ENCODE data around the gene RERGL.
"Not testable (repeated sequence)": the region's sequence is repeated elsewhere in the genome, so short reads cannot be mapped to it uniquely, and the experiment has no call there.

The RERGL gene

GRCh38 chr12:18090093-18090492 lies at the start of gene RERGL:
TSS of gene RERGL (minus strand) at chr12:18090193. CDS start at chr12:18090140, 53 bp downstream.
- no peak for DNase-seq (ENCODE audit: low read depth in 3 of 3)

- DNase-seq (ENCODE audit: low read depth in 3 of 3), result no peak
These were observed 49.3 kb upstream of the RERGL start for GRCh38 chr12:18139254-18139653.

GRCh38 chr12:18135509-18135908 lies 45.5 kb upstream of the RERGL start:
- no peak for DNase-seq (ENCODE audit: low read depth in 3 of 3)

GRCh38 chr12:18135086-18135485 lies 45.1 kb upstream of the RERGL start:
- no peak for DNase-seq (ENCODE audit: low read depth in 3 of 3)

- no peak for DNase-seq (ENCODE audit: low read depth in 3 of 3)
These were observed 40.9 kb upstream of the RERGL start for GRCh38 chr12:18130851-18131250.

- no peak for DNase-seq (ENCODE audit: low read depth in 3 of 3)
These were observed 33.7 kb upstream of the RERGL start for GRCh38 chr12:18123707-18124106.

GRCh38 chr12:18120899-18121298 lies 30.9 kb upstream of the RERGL start:
- no peak for DNase-seq (ENCODE audit: low read depth in 3 of 3)

GRCh38 chr12:18108611-18109010 lies 18.6 kb upstream of the RERGL start:
- DNase-seq (ENCODE audit: low read depth in 3 of 3), result no peak

- no peak for DNase-seq (ENCODE audit: low read depth in 3 of 3)
These were observed 13.6 kb upstream of the RERGL start for GRCh38 chr12:18103624-18104023.

- no peak for DNase-seq (ENCODE audit: low read depth in 3 of 3)
These were observed 11.1 kb upstream of the RERGL start for GRCh38 chr12:18101043-18101442.

- no peak for DNase-seq (ENCODE audit: low read depth in 3 of 3)
These were observed 5.9 kb downstream of the RERGL start for GRCh38 chr12:18084080-18084479.

GRCh38 chr12:18079541-18080246 lies 10.3 kb downstream of the RERGL start:
- no peak for DNase-seq (ENCODE audit: low read depth in 3 of 3)

- no peak for DNase-seq (ENCODE audit: low read depth in 3 of 3)
These were observed 16.0 kb downstream of the RERGL start for GRCh38 chr12:18074001-18074400.

GRCh38 chr12:18072723-18073122 lies 17.3 kb downstream of the RERGL start:
- no peak for DNase-seq (ENCODE audit: low read depth in 3 of 3)

- no peak for DNase-seq (ENCODE audit: low read depth in 3 of 3)
These were observed 18.7 kb downstream of the RERGL start for GRCh38 chr12:18071336-18071735.

GRCh38 chr12:18068355-18068754 lies 21.6 kb downstream of the RERGL start:
- no peak for DNase-seq (ENCODE audit: low read depth in 3 of 3)

- DNase-seq (ENCODE audit: low read depth in 3 of 3), result no peak
These were observed 23.3 kb downstream of the RERGL start for GRCh38 chr12:18066666-18067065.

- DNase-seq (ENCODE audit: low read depth in 3 of 3), result not testable (repeated sequence)
These were observed 27.1 kb downstream of the RERGL start for GRCh38 chr12:18062867-18063266.

- DNase-seq (ENCODE audit: low read depth in 3 of 3), result no peak
These were observed 32.9 kb downstream of the RERGL start for GRCh38 chr12:18057051-18057450.

- no peak for DNase-seq (ENCODE audit: low read depth in 3 of 3)
These were observed 34.9 kb downstream of the RERGL start for GRCh38 chr12:18054925-18055619.

- DNase-seq (ENCODE audit: low read depth in 3 of 3), result no peak
These were observed 44.5 kb downstream of the RERGL start for GRCh38 chr12:18045446-18045992.

- not testable (repeated sequence) for DNase-seq (ENCODE audit: low read depth in 3 of 3)
These were observed 49.8 kb downstream of the RERGL start for GRCh38 chr12:18040060-18040742.

Data from stimulated activated CD4-positive, alpha-beta T cell treated with anti-CD3 and anti-CD28 coated beads, TNF-alpha, amount 100 ng/mL, for 4 hours (primary cell).